ENCODE measurements around the gene PRTG. TPM values are rescaled to one million over a fixed set of nuclear protein-coding genes. Genes with fewer than 3 reads are reported as not detected.

The PRTG gene
- total and polyA plus RNA-seq, 4 donors = 0.05 to 2.4 (median 0.25) TPM

GRCh38 chr15:55562601-55563000 is 180.4 kb downstream of the PRTG start:
- H3K27me3 ChIP-seq (ENCODE audit: control insufficient read depth in 4 of 4, insufficient read depth in 4 of 4, low read length in 3 of 4) = no peaks in the 10 kb centered on the region
- H3K9me3 ChIP-seq (ENCODE audit: control insufficient read depth in 4 of 4, low read length in 3 of 4) = no peaks in the 10 kb centered on the region
- H3K4me3 ChIP-seq (ENCODE audit: low read depth in 1 of 3, low read length in 3 of 3) = no peak overlapping the region
- DNase-seq (ENCODE audit: low spot score) = no peak
- no peak overlapping the region for H3K9ac ChIP-seq (ENCODE audit: low read depth in 1 of 2, low read length in 2 of 2)
- WGBS = 71% methylated on average over 3 of the region's 3 CpGs
- TF ChIP-seq JUND (IDR thresholded peaks at IDR 0.05) = no peak
- no peak overlapping the region for H3K27ac ChIP-seq (ENCODE audit: low read depth in 1 of 2, low read length in 2 of 2)
- H3K4me1 ChIP-seq (ENCODE audit: control insufficient read depth in 4 of 4, insufficient read depth in 4 of 4, low read length in 3 of 4) = no peaks in the 10 kb centered on the region
- H3K36me3 ChIP-seq (ENCODE audit: control insufficient read depth in 4 of 4, insufficient read depth in 3 of 4, low read depth in 1 of 4, low read length in 3 of 4) = no peaks in the 10 kb centered on the region

Small RNA genes within 50 kb of the gene (small RNA-seq; reads per million reads assigned to genes)
- not detected for gene AC009997.1

Other genes starting within 250 kb of the PRTG start
- gene DNAAF4, start 234.9 kb downstream of the PRTG start, total RNA-seq = under 1 TPM in 1 of 2 donors, not detected in 1; 0.09 TPM
- gene DNAAF4, start 234.9 kb downstream of the PRTG start, polyA plus RNA-seq = under 1 TPM in 1 of 2 donors, not detected in 1; 0.23 TPM
- gene PYGO1, start 154.8 kb downstream of the PRTG start, total RNA-seq = 1 to 10 TPM in 1 of 2 donors, under 1 TPM in 1; 0.25 to 2.9 TPM
- gene PYGO1, start 154.8 kb downstream of the PRTG start, polyA plus RNA-seq = under 1 TPM; 0.07 TPM